Measurements from ENCODE around the gene ZBBX.

ZBBX gene

DNA sequence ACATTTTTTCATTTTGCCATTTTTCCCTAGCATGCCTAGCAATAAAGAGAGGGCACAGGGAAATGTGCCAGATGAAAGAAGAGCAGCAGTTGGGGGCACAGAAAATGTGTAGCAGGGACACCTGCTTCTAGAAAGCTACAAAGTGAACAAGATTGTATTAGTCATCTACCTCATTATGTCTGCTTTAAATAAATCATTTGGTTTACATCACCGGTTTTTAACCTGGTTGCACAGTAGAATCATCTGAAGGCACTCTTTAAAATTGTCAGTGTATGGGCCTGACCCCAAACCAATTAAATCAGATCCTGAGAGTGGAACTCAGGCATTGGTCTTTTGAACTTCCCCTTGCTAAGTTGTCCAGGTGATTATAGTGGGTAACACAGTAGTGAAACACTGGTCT lies 73.8 kb downstream of the ZBBX start:
- no peak for DNase-seq (ENCODE audit: extremely low read depth, low read depth)
- H3K4me3 ChIP-seq (replicated peaks; ENCODE audit: low read depth, low read length): no peak overlapping the region
- TF ChIP-seq, protein P1, sequence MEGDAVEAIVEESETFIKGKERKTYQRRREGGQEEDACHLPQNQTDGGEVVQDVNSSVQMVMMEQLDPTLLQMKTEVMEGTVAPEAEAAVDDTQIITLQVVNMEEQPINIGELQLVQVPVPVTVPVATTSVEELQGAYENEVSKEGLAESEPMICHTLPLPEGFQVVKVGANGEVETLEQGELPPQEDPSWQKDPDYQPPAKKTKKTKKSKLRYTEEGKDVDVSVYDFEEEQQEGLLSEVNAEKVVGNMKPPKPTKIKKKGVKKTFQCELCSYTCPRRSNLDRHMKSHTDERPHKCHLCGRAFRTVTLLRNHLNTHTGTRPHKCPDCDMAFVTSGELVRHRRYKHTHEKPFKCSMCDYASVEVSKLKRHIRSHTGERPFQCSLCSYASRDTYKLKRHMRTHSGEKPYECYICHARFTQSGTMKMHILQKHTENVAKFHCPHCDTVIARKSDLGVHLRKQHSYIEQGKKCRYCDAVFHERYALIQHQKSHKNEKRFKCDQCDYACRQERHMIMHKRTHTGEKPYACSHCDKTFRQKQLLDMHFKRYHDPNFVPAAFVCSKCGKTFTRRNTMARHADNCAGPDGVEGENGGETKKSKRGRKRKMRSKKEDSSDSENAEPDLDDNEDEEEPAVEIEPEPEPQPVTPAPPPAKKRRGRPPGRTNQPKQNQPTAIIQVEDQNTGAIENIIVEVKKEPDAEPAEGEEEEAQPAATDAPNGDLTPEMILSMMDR (IDR thresholded peaks at IDR 0.05; ENCODE audit: low read depth, low read length, missing control alignments): no peak

DNA sequence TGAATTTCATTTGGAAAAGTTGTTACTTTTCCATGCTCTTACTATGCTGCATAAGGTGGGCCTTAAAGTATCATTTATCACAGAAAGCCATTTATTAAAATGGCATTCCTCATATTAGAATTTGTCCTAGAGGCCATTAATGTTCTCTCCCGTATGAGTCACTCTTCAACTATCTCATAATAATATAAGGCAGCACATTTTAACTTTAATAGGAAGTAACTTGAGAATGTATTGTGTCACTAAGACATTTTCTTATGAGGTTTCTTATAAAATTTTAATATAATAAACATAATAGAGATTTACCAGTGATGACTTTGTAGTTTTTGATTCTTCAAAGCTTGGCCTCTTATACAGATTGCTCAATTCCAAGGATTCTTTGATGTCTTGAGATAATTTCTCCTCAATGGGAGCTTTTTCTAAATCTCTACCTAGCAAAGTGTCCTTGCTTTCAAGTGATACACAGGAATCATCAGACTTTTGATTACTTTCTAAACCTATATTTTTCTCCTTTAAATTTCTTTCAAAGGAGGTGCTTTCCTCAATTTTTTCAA lies 74.7 kb downstream of the ZBBX start:
- TF ChIP-seq, protein P1 (IDR thresholded peaks at IDR 0.05; ENCODE audit: low read depth, low read length, missing control alignments): no peak
- H3K4me3 ChIP-seq (replicated peaks; ENCODE audit: low read depth, low read length): no peak overlapping the region
- DNase-seq (ENCODE audit: extremely low read depth, low read depth): no peak

DNA sequence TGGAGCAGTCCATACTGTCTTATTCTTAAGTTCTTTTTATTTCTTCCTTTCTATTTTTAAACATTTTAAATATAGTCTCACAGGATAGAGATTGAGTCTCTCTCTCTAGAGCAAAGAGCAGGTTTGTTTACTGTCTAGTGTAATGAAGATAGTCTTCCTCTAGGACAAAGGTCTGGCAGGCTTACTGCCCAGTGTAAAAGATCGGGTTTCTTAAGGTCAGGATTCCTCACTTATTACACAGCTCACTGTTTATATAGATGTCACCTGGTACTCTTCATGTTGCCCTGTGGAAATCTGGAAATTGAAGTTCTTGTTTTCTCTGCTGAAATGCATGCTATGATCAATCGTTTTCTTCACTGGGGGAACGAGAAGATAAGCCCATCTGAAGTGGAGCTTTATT lies 76.0 kb downstream of the ZBBX start:
- H3K4me3 ChIP-seq (replicated peaks; ENCODE audit: low read depth, low read length): no peak overlapping the region
- DNase-seq (ENCODE audit: extremely low read depth, low read depth): no peak
- TF ChIP-seq, protein P1 (IDR thresholded peaks at IDR 0.05; ENCODE audit: low read depth, low read length, missing control alignments): no peak

DNA sequence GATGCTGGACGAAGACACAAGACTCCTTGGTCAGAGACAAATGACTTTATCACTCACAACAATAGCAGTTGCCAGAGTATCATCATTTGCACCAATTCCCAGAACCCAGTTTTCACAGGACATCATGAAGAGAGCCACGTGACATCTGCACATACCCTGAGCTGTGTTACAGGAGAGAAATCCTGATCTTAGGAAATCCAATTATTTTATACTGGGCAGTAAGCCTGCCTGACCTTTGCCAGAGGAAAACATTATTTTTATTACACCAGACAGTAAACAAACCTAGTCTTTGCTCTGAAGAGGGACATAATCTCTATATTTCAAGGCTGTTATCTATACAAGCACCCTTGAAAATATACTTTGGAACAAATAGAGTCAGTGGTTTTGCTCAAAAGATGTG lies 77.4 kb downstream of the ZBBX start:
- no peak for DNase-seq (ENCODE audit: extremely low read depth, low read depth)
- TF ChIP-seq, protein P1 (IDR thresholded peaks at IDR 0.05; ENCODE audit: low read depth, low read length, missing control alignments): no peak
- H3K4me3 ChIP-seq (replicated peaks; ENCODE audit: low read depth, low read length): no peak overlapping the region

DNA sequence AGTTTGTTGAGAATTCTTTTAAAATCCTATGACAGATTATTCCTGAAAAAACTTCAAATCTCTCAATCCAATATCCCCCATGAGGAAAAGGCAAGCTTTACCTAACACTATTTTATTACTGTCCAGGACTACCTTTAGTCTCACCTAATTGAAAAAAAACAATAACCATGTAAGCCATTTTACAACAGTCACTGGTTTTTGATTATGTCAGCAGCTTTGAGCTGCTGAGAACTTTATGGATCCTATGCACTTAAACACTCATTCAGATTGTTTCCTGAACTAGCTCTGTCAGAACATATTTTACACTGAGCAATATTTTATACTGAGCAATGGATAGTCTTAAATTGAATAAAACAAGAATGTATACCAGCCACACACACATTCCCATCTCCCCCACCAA lies 79.9 kb downstream of the ZBBX start:
- DNase-seq (ENCODE audit: extremely low read depth, low read depth): no peak
- TF ChIP-seq, protein P1 (IDR thresholded peaks at IDR 0.05; ENCODE audit: low read depth, low read length, missing control alignments): no peak
- no peak overlapping the region for H3K4me3 ChIP-seq (replicated peaks; ENCODE audit: low read depth, low read length)

DNA sequence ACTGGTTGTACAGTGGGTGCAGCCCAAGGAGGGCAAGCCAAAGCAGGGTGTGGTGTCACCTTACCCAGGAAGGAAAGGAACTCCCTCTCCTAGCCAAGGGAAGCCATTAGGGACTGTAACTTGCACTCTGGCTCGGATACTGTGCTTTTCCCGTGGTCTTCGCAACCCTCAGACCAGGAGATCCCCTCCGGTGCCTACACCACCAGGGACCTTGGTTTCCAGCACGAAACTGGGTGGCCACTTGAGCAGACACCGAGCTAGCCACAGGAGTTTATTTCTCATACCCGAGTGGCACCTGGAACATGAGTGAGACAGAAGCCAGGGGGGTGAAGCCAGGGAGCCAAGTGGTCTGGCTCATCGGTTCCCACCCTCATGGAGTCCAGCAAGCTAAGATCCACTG lies 90.7 kb downstream of the ZBBX start:
- H3K4me3 ChIP-seq (replicated peaks; ENCODE audit: low read depth, low read length): no peak overlapping the region
- no peak for DNase-seq (ENCODE audit: extremely low read depth, low read depth)
- TF ChIP-seq, protein P1 (IDR thresholded peaks at IDR 0.05; ENCODE audit: low read depth, low read length, missing control alignments): no peak

DNA sequence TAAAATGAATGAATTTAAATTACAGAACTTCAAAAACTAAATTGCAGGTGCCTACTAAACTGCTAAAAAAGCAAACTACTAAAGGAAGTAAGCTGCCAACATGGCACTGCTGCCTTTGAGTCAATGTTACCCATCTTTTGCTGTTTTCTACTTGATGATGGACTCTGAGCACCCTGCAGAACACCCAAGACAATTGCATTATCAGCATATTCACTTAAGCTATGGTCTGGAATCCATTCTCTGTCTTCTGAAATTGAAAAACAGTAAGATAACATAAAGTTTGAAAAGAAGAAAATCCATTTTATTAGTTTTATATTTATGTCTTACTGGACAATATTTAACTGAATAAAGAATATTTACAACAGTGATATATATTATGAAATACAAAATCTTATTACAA lies 91.4 kb downstream of the ZBBX start:
- TF ChIP-seq, protein P1 (IDR thresholded peaks at IDR 0.05; ENCODE audit: low read depth, low read length, missing control alignments): no peak
- H3K4me3 ChIP-seq (replicated peaks; ENCODE audit: low read depth, low read length): no peak overlapping the region
- DNase-seq (ENCODE audit: extremely low read depth, low read depth): no peak
